ENCODE measurements around the gene CFAP251. TPM values are rescaled to one million over a fixed set of nuclear protein-coding genes. Genes with fewer than 3 reads are reported as not detected.

CFAP251 gene
- total RNA-seq, 4 donors from 2014 or later: 0.30 to 6.2 (median 3.4) TPM

- intact Hi-C loops (cut with DNase I; ENCODE audit: low total_unique reads): no loop called here
These were observed 127.8 kb downstream of the CFAP251 start for GRCh38 chr12:122046145-122046544.

GRCh38 chr12:122048151-122048550, 129.8 kb downstream of the CFAP251 start:
- WGBS, 2 donors: 97 to 99% methylated on average over 8 of the region's 8 CpGs
- DNase-seq (ENCODE audit: low spot score in 2 of 2): no peak
- intact Hi-C loops (cut with DNase I; ENCODE audit: low total_unique reads): no loop called here
- TF ChIP-seq, protein P1, sequence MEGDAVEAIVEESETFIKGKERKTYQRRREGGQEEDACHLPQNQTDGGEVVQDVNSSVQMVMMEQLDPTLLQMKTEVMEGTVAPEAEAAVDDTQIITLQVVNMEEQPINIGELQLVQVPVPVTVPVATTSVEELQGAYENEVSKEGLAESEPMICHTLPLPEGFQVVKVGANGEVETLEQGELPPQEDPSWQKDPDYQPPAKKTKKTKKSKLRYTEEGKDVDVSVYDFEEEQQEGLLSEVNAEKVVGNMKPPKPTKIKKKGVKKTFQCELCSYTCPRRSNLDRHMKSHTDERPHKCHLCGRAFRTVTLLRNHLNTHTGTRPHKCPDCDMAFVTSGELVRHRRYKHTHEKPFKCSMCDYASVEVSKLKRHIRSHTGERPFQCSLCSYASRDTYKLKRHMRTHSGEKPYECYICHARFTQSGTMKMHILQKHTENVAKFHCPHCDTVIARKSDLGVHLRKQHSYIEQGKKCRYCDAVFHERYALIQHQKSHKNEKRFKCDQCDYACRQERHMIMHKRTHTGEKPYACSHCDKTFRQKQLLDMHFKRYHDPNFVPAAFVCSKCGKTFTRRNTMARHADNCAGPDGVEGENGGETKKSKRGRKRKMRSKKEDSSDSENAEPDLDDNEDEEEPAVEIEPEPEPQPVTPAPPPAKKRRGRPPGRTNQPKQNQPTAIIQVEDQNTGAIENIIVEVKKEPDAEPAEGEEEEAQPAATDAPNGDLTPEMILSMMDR (IDR thresholded peaks at IDR 0.05): no peak
- H3K4me3 ChIP-seq (ENCODE audit: low read depth, poor library complexity, severe bottlenecking): no peak overlapping the region

More at GRCh38 chr12:122046145-122046544, 127.8 kb downstream of the CFAP251 start:
- no peak for DNase-seq (ENCODE audit: low spot score in 2 of 2)
- H3K4me3 ChIP-seq (ENCODE audit: low read depth, poor library complexity, severe bottlenecking): no peak overlapping the region
- WGBS, 2 donors: 81 to 91% methylated on average over 7 of the region's 7 CpGs
- no peak for TF ChIP-seq POLR2A (IDR thresholded peaks at IDR 0.05)
- TF ChIP-seq, protein P1 (IDR thresholded peaks at IDR 0.05): no peak

DNA sequence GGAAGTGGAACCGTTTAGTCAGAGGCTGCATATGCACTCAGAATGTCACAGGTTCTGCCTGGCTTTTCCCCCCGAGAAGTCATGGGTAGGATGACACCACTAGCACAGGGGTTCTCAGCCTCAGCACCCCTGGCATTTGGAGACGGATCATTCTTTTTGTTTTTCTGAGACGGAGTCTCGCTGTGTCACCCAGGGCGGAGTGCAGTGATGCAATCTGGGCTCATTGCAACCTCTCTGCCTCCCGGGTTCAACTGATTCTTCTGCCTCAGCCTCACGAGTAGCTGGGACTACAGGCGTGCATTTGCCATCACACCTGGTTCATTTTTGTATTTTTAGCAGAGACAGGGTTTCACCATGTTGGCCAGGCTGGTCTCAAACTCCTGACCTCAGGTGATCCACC, 131.4 kb downstream of the CFAP251 start:
- TF ChIP-seq, protein P1 (IDR thresholded peaks at IDR 0.05): no peak
- TF ChIP-seq POLR2A (IDR thresholded peaks at IDR 0.05): no peak
- no peak overlapping the region for H3K4me3 ChIP-seq (ENCODE audit: low read depth, poor library complexity, severe bottlenecking)
- intact Hi-C loops (cut with DNase I; ENCODE audit: low total_unique reads): no loop called here
- no peak for DNase-seq (ENCODE audit: low spot score in 2 of 2)
- WGBS, 2 donors: 83 to 84% methylated on average over 9 of the region's 9 CpGs

DNA sequence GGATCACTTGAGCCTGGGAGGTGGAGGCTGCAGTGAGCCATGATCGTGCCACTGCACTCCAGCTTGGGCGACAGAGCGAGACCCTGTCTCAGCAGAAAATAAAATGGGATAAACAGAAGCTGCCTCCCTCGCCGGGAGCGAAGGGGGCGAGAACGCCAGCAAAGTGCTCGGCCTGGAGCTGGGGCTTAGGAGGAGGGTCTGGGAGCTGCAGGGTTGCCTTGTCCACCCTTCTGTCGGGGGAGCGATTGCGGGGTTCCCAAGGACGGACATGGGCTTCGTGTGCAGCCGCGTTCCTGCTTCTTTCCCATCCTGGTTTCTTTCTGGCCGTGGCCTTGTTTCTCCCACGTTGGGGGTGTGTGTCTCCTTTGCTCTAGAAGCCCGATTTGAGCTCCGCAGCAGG, 132.3 kb downstream of the CFAP251 start:
- no peak for DNase-seq (ENCODE audit: low spot score in 2 of 2)
- TF ChIP-seq, protein P1 (IDR thresholded peaks at IDR 0.05): no peak
- TF ChIP-seq POLR2A (IDR thresholded peaks at IDR 0.05): no peak
- intact Hi-C loops (cut with DNase I; ENCODE audit: low total_unique reads): no loop called here
- 89 to 91% methylated on average over 20 of the region's 20 CpGs for WGBS, 2 donors
- no peak overlapping the region for H3K4me3 ChIP-seq (ENCODE audit: low read depth, poor library complexity, severe bottlenecking)

DNA sequence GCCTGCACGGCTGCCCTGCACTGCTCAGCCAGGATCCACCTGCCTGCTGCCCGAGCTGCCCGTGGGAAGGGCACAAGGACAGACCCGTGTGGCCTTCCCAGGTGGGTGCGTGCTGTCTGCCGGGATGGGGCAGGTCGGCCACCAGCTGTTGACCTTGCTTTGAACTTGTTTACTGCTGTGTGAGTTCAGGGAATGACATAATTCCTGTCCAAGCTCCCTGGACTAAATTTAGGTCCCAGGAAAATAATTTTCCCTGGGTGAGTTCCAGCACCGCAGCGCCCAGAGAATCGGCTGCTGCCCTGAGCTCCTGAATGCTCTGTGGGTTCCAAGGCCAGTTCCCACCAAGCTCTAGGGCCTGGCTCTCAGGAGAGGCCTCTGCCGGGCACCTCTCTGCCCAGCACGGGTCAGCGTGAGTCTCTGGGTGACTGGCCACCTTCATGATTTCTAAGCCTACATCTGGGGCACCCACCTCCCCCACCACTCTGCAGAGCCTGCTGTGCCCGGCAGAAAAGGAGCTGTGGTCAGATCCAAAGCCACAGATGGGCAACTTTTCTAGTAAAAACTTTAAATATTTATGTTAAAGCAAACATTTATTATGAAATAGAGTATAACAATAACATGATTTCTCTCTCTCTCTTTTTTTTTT, 133.0 kb downstream of the CFAP251 start:
- 65 to 72% methylated on average over 11 to 14 of the region's 14 CpGs for WGBS, 2 donors
- no peak for TF ChIP-seq POLR2A (IDR thresholded peaks at IDR 0.05)
- DNase-seq (ENCODE audit: low spot score in 2 of 2): no peak
- H3K4me3 ChIP-seq (ENCODE audit: low read depth, poor library complexity, severe bottlenecking): no peak overlapping the region
- intact Hi-C loops (cut with DNase I; ENCODE audit: low total_unique reads): no loop called here

- no peak for DNase-seq (ENCODE audit: low spot score in 2 of 2)
- no peak for TF ChIP-seq POLR2A (IDR thresholded peaks at IDR 0.05)
- TF ChIP-seq, protein P1 (IDR thresholded peaks at IDR 0.05): no peak
- WGBS, 2 donors: 80 to 82% methylated on average over 2 of the region's 2 CpGs
- H3K4me3 ChIP-seq (ENCODE audit: low read depth, poor library complexity, severe bottlenecking): no peak overlapping the region
- intact Hi-C loops (cut with DNase I; ENCODE audit: low total_unique reads): no loop called here
These were observed 133.9 kb downstream of the CFAP251 start for GRCh38 chr12:122052285-122052684.

Other genes starting within 250 kb of the CFAP251 start
- 1 to 10 TPM; 2.3 to 5.9 (median 5.3) TPM for gene MORN3, start 248.9 kb upstream of the CFAP251 start, total RNA-seq
- 1 to 10 TPM; 3.5 to 7.2 (median 5.1) TPM for gene TMEM120B, start 205.8 kb upstream of the CFAP251 start, total RNA-seq
- gene RHOF, start 124.9 kb upstream of the CFAP251 start, total RNA-seq: 10 to 100 TPM in 2 of 4 donors, 1 to 10 TPM in 2; 5.4 to 24.1 (median 9.9) TPM
- gene SETD1B, start 114.6 kb upstream of the CFAP251 start, total RNA-seq: 10 to 100 TPM; 10.1 to 15.0 (median 11.6) TPM
- not detected for gene HPD, start 59.7 kb upstream of the CFAP251 start, total RNA-seq
- gene PSMD9, start 29.8 kb upstream of the CFAP251 start, total RNA-seq: 10 to 100 TPM; 67.9 to 87.5 (median 82.7) TPM
- gene BCL7A, start 103.3 kb downstream of the CFAP251 start, total RNA-seq: 10 to 100 TPM; 17.8 to 22.3 (median 18.9) TPM
- 10 to 100 TPM; 15.5 to 34.5 (median 19.8) TPM for gene MLXIP, start 160.2 kb downstream of the CFAP251 start, total RNA-seq

Data from lower leg skin (tissue), 4 donors.